HepG2 (cell line): ENCODE results near the gene GSK3A. TPM values are rescaled to one million over a fixed set of nuclear protein-coding genes. Genes with fewer than 3 reads are reported as not detected.

ENCODE experiments used
- GPN1 ChIP-seq: sonication (generic); formaldehyde crosslinking; IDR thresholded peaks from 2 replicates; pipeline ENCODE4 v1.5.1; 2020; ENCODE audit warnings: missing genetic modification reagents, borderline replicate concordance
- HHEX ChIP-seq: IDR thresholded peaks from 2 replicates; pipeline ENCODE4 v1.6.1; 2016; ENCODE audit warnings: control low read depth
- IRF2 ChIP-seq: IDR thresholded peaks from 2 replicates; pipeline ENCODE4 v1.6.1; 2018; ENCODE audit warnings: missing genetic modification reagents, missing compliant biosample characterization
- REL ChIP-seq: sonication (generic); formaldehyde crosslinking; conservative IDR thresholded peaks from 2 replicates; pipeline ENCODE4 v1.8.0; 2022; ENCODE audit warnings: mild to moderate bottlenecking, missing genetic modification reagents, moderate library complexity
- SCMH1 ChIP-seq: sonication (generic); formaldehyde crosslinking; IDR thresholded peaks from 2 replicates; pipeline ENCODE4 v1.9.0; 2021; ENCODE audit warnings: missing genetic modification reagents, mild to moderate bottlenecking, borderline replicate concordance
- SIN3B ChIP-seq: fragments of 150-350 bp; IDR thresholded peaks from 2 replicates; pipeline ENCODE4 v1.6.1; 2014; ENCODE audit warnings: low read length
- ZFY ChIP-seq: sonication (generic); formaldehyde crosslinking; IDR thresholded peaks from 2 replicates; pipeline ENCODE4 v1.4.0; 2020; ENCODE audit warnings: missing genetic modification reagents
- ZNF256 ChIP-seq: sonication (generic); formaldehyde crosslinking; conservative IDR thresholded peaks from 2 replicates; pipeline ENCODE4 v1.4.0; 2020; ENCODE audit warnings: missing genetic modification reagents
- ZNF569 ChIP-seq: sonication (generic); formaldehyde crosslinking; IDR thresholded peaks from 2 replicates; pipeline ENCODE4 v1.5.0; 2020; ENCODE audit warnings: mild to moderate bottlenecking, missing genetic modification reagents, moderate library complexity, borderline replicate concordance
- ZNF577 ChIP-seq: sonication (generic); formaldehyde crosslinking; IDR thresholded peaks from 2 replicates; pipeline ENCODE4 v1.4.0; 2020; ENCODE audit warnings: mild to moderate bottlenecking, low read depth, missing genetic modification reagents, borderline replicate concordance
- ZNF614 ChIP-seq: IDR thresholded peaks from 2 replicates; pipeline ENCODE4 v1.6.1; 2018; ENCODE audit warnings: missing biosample characterization, missing genetic modification reagents, inconsistent platforms, borderline replicate concordance
- ZNF703 ChIP-seq: sonication (generic); formaldehyde crosslinking; IDR thresholded peaks from 2 replicates; pipeline ENCODE4 v1.5.1; 2020; ENCODE audit warnings: missing genetic modification reagents, mild to moderate bottlenecking, moderate library complexity, borderline replicate concordance
- ZNF768 ChIP-seq: sonication (generic); formaldehyde crosslinking; IDR thresholded peaks from 2 replicates; pipeline ENCODE4 v1.4.0; 2020; ENCODE audit warnings: missing genetic modification reagents
- polyA plus RNA-seq, 8 experiments: library from polyadenylated mRNA; depleted of rRNA in 3 of 8; stranded (reverse) in 7 of 8; unstranded in 1 of 8; fragments of >200 nt; fragmentation: Illumina TruSeq in 4 of 8; extraction: Trizol in 4 of 8; gene quantifications; 2 replicates each; pipeline versions ENCODE4 v1.2.1 to v1.2.3, GENCODE V29; 2011 to 2016; ENCODE audit warnings: low read depth in 4 of 8, missing spikeins in 1 of 8, mixed read lengths in 1 of 8; ENCODE audit not compliant: insufficient read depth in 1 of 8
- total RNA-seq, 5 experiments: library from RNA; depleted of rRNA; stranded (reverse); fragments of >200 nt; fragmentation: Illumina TruSeq; extraction: Trizol; gene quantifications; 2 replicates each; pipeline ENCODE4 v1.2.3, GENCODE V29; 2016; ENCODE audit warnings: low read depth in 1 of 5
- TF ChIP-seq, protein P1 (sequence below): sonication (generic); formaldehyde crosslinking; IDR thresholded peaks from 2 replicates; pipeline ENCODE4 v1.5.0; 2020; ENCODE audit warnings: mild to moderate bottlenecking, missing genetic modification reagents, borderline replicate concordance
- TF ChIP-seq, protein P2 (sequence below): sonication (generic); formaldehyde crosslinking; IDR thresholded peaks from 2 replicates; pipeline ENCODE4 v1.8.0; 2022; ENCODE audit warnings: mild to moderate bottlenecking, missing genetic modification reagents, borderline replicate concordance
- TF ChIP-seq, protein P3 (sequence below): sonication (generic); formaldehyde crosslinking; IDR thresholded peaks from 2 replicates; pipeline ENCODE4 v1.8.0; 2022; ENCODE audit warnings: missing genetic modification reagents, mild to moderate bottlenecking, moderate library complexity, borderline replicate concordance
- TF ChIP-seq, protein P4 (sequence below), 2 experiments: fragments of 450-650 bp in 1 of 2; sonication (generic) in 1 of 2; formaldehyde crosslinking; IDR thresholded peaks; 2 replicates each; pipeline versions ENCODE4 v1.5.0 to v1.8.0; 2020 to 2022; ENCODE audit warnings: mild to moderate bottlenecking in 1 of 2, missing genetic modification reagents in 1 of 2
- TF ChIP-seq, protein P5 (sequence below): fragments of 450-650 bp; IDR thresholded peaks from 2 replicates; pipeline ENCODE4 v1.6.1; 2017

GSK3A gene
- total and polyA plus RNA-seq, 2 of the 13 experiments (the other 11 are each of a cell fraction or from before 2014, with no cell fraction given) = 16.9 to 52.5 TPM

GRCh38 chr19:42242512-42243409, at the start of gene GSK3A (continued):
- TF ChIP-seq REL (CRISPR knock-in tag) (no peak), IRF2 (CRISPR knock-in tag) (peak; percentile 82), ZFY (CRISPR knock-in tag) (peak; percentile 95), ZNF614 (no peak), HHEX (CRISPR knock-in tag) (no peak), ZNF256 (CRISPR knock-in tag) (no peak), SIN3B (peak; percentile 59; the same call in 1 of the 2 replicates), ZNF703 (no peak; the same call in 1 of the 2 replicates), SCMH1 (CRISPR knock-in tag) (no peak), GPN1 (CRISPR knock-in tag) (no peak; the same call in 1 of the 2 replicates), ZNF768 (CRISPR knock-in tag) (peak; percentile 12; the same call in 1 of the 2 replicates), ZNF569 (CRISPR knock-in tag) (no peak), ZNF577 (CRISPR knock-in tag) (no peak)
- TF ChIP-seq, protein P1, sequence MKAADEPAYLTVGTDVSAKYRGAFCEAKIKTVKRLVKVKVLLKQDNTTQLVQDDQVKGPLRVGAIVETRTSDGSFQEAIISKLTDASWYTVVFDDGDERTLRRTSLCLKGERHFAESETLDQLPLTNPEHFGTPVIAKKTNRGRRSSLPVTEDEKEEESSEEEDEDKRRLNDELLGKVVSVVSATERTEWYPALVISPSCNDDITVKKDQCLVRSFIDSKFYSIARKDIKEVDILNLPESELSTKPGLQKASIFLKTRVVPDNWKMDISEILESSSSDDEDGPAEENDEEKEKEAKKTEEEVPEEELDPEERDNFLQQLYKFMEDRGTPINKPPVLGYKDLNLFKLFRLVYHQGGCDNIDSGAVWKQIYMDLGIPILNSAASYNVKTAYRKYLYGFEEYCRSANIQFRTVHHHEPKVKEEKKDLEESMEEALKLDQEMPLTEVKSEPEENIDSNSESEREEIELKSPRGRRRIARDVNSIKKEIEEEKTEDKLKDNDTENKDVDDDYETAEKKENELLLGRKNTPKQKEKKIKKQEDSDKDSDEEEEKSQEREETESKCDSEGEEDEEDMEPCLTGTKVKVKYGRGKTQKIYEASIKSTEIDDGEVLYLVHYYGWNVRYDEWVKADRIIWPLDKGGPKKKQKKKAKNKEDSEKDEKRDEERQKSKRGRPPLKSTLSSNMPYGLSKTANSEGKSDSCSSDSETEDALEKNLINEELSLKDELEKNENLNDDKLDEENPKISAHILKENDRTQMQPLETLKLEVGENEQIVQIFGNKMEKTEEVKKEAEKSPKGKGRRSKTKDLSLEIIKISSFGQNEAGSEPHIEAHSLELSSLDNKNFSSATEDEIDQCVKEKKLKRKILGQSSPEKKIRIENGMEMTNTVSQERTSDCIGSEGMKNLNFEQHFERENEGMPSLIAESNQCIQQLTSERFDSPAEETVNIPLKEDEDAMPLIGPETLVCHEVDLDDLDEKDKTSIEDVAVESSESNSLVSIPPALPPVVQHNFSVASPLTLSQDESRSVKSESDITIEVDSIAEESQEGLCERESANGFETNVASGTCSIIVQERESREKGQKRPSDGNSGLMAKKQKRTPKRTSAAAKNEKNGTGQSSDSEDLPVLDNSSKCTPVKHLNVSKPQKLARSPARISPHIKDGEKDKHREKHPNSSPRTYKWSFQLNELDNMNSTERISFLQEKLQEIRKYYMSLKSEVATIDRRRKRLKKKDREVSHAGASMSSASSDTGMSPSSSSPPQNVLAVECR (CRISPR knock-in tag) = peak; percentile 77; the same call in 1 of the 2 replicates
- TF ChIP-seq, protein P2, sequence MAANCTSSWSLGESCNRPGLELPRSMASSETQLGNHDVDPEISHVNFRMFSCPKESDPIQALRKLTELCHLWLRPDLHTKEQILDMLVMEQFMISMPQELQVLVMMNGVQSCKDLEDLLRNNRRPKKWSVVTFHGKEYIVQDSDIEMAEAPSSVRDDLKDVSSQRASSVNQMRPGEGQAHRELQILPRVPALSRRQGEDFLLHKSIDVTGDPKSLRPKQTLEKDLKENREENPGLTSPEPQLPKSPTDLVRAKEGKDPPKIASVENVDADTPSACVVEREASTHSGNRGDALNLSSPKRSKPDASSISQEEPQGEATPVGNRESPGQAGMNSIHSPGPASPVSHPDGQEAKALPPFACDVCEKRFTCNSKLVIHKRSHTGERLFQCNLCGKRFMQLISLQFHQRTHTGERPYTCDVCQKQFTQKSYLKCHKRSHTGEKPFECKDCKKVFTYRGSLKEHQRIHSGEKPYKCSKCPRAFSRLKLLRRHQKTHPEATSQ (CRISPR knock-in tag) = no peak
- TF ChIP-seq, protein P3, sequence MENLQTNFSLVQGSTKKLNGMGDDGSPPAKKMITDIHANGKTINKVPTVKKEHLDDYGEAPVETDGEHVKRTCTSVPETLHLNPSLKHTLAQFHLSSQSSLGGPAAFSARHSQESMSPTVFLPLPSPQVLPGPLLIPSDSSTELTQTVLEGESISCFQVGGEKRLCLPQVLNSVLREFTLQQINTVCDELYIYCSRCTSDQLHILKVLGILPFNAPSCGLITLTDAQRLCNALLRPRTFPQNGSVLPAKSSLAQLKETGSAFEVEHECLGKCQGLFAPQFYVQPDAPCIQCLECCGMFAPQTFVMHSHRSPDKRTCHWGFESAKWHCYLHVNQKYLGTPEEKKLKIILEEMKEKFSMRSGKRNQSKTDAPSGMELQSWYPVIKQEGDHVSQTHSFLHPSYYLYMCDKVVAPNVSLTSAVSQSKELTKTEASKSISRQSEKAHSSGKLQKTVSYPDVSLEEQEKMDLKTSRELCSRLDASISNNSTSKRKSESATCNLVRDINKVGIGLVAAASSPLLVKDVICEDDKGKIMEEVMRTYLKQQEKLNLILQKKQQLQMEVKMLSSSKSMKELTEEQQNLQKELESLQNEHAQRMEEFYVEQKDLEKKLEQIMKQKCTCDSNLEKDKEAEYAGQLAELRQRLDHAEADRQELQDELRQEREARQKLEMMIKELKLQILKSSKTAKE (CRISPR knock-in tag) = no peak
- TF ChIP-seq, protein P4, sequence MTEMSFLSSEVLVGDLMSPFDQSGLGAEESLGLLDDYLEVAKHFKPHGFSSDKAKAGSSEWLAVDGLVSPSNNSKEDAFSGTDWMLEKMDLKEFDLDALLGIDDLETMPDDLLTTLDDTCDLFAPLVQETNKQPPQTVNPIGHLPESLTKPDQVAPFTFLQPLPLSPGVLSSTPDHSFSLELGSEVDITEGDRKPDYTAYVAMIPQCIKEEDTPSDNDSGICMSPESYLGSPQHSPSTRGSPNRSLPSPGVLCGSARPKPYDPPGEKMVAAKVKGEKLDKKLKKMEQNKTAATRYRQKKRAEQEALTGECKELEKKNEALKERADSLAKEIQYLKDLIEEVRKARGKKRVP (CRISPR knock-in tag; IDR thresholded peaks at IDR 0.05) = peak in 1 of 2 experiments; percentile 86; a peak in 2 of 4 replicates
- TF ChIP-seq, protein P5, sequence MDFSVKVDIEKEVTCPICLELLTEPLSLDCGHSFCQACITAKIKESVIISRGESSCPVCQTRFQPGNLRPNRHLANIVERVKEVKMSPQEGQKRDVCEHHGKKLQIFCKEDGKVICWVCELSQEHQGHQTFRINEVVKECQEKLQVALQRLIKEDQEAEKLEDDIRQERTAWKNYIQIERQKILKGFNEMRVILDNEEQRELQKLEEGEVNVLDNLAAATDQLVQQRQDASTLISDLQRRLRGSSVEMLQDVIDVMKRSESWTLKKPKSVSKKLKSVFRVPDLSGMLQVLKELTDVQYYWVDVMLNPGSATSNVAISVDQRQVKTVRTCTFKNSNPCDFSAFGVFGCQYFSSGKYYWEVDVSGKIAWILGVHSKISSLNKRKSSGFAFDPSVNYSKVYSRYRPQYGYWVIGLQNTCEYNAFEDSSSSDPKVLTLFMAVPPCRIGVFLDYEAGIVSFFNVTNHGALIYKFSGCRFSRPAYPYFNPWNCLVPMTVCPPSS = no peak
